Epithelial cell of prostate (primary cell): ENCODE measurements around the gene ATP9B.
"Not testable (repeated sequence)": the region's sequence is repeated elsewhere in the genome, so short reads cannot be mapped to it uniquely, and the experiment has no call there.

ENCODE experiments used
- DNase-seq: peaks from one replicate; pipeline ENCODE4 v3.0.0-alpha.2; 2011; ENCODE audit warnings: low read depth, low spot score
- H3K27ac ChIP-seq: fragments of 450-650 bp; 2 replicates; pipeline ENCODE4 v1.5.1; 2017; ENCODE audit warnings: mild to moderate bottlenecking

ATP9B gene

GRCh38 chr18:79121746-79122474 is 52.7 kb downstream of the ATP9B start:
- DNase-seq, result no peak
- no peak overlapping the region for H3K27ac ChIP-seq

GRCh38 chr18:79123948-79124347 is 54.8 kb downstream of the ATP9B start:
- no peak overlapping the region for H3K27ac ChIP-seq
- no peak for DNase-seq

- no peak overlapping the region for H3K27ac ChIP-seq
- no peak for DNase-seq
Measured at GRCh38 chr18:79129120-79129519, 59.9 kb downstream of the ATP9B start.

GRCh38 chr18:79133724-79134123 is 64.5 kb downstream of the ATP9B start:
- no peak for DNase-seq
- H3K27ac ChIP-seq, result no peak overlapping the region

GRCh38 chr18:79135924-79136323 is 66.7 kb downstream of the ATP9B start:
- no peak overlapping the region for H3K27ac ChIP-seq
- DNase-seq, result no peak

GRCh38 chr18:79136742-79137141 is 67.5 kb downstream of the ATP9B start:
- DNase-seq, result no peak
- no peak overlapping the region for H3K27ac ChIP-seq

- DNase-seq, result no peak
- no peak overlapping the region for H3K27ac ChIP-seq
Measured at GRCh38 chr18:79139206-79139605, 70.0 kb downstream of the ATP9B start.

GRCh38 chr18:79147014-79147413 is 77.8 kb downstream of the ATP9B start:
- DNase-seq, result no peak
- H3K27ac ChIP-seq, result no peak overlapping the region

- no peak overlapping the region for H3K27ac ChIP-seq
- no peak for DNase-seq
Measured at GRCh38 chr18:79151191-79151590, 82.0 kb downstream of the ATP9B start.

GRCh38 chr18:79156327-79156726 is 87.1 kb downstream of the ATP9B start:
- DNase-seq, result no peak
- H3K27ac ChIP-seq, result no peak overlapping the region

GRCh38 chr18:79164706-79165105 is 95.5 kb downstream of the ATP9B start:
- DNase-seq, result no peak
- H3K27ac ChIP-seq, result no peak overlapping the region

- no peak overlapping the region for H3K27ac ChIP-seq
- no peak for DNase-seq
Measured at GRCh38 chr18:79166702-79167101, 97.5 kb downstream of the ATP9B start.

GRCh38 chr18:79167526-79168190 is 98.5 kb downstream of the ATP9B start:
- H3K27ac ChIP-seq, result no peak overlapping the region
- no peak for DNase-seq

- DNase-seq, result no peak
Measured at GRCh38 chr18:79169958-79170555, 100.9 kb downstream of the ATP9B start.

GRCh38 chr18:79172331-79172730 is 103.1 kb downstream of the ATP9B start:
- H3K27ac ChIP-seq, DNase-seq: not testable (repeated sequence)

More at GRCh38 chr18:79169958-79170555, 100.9 kb downstream of the ATP9B start:
- no peak overlapping the region for H3K27ac ChIP-seq

GRCh38 chr18:79173742-79174141 is 104.5 kb downstream of the ATP9B start:
- DNase-seq, result no peak
- H3K27ac ChIP-seq, result no peak overlapping the region

- H3K27ac ChIP-seq, result no peak overlapping the region
- no peak for DNase-seq
Measured at GRCh38 chr18:79178113-79178531, 108.9 kb downstream of the ATP9B start.

GRCh38 chr18:79182047-79182713 is 113.0 kb downstream of the ATP9B start:
- no peak overlapping the region for H3K27ac ChIP-seq
- DNase-seq, result no peak

- no peak for DNase-seq
- H3K27ac ChIP-seq, result no peak overlapping the region
Measured at GRCh38 chr18:79185648-79186047, 116.5 kb downstream of the ATP9B start.

GRCh38 chr18:79186649-79187048 is 117.5 kb downstream of the ATP9B start:
- no peak for DNase-seq
- H3K27ac ChIP-seq, result no peak overlapping the region
